ENCODE measurements around the gene ASTN1. TPM values are rescaled to one million over a fixed set of nuclear protein-coding genes. Genes with fewer than 3 reads are reported as not detected.

The ASTN1 gene
- total RNA-seq, 1 donor from 2014 or later, result 3.7 TPM

GRCh38 chr1:177008653-177009052, 155.9 kb downstream of the ASTN1 start:
- Histone ChIP-seq H3K27ac (ENCODE audit: low read depth, low read length) (no peak overlapping the region), H3K36me3 (ENCODE audit: control insufficient read depth in 3 of 3, insufficient read depth in 3 of 3, low read length in 3 of 3) (no peaks in the 10 kb centered on the region), H3K9me3 (ENCODE audit: control insufficient read depth in 3 of 3, low read length in 3 of 3) (no peaks in the 10 kb centered on the region), H3K4me1 (ENCODE audit: control insufficient read depth in 3 of 3, insufficient read depth in 3 of 3, low read length in 3 of 3) (no peaks in the 10 kb centered on the region), H3K9ac (ENCODE audit: low read depth in 1 of 3, low read length in 3 of 3) (no peak overlapping the region), H3K27me3 (ENCODE audit: control insufficient read depth in 3 of 3, insufficient read depth in 3 of 3, low read length in 3 of 3) (peaks cover 0 to 3% (median 0%) of the 10 kb centered on the region in 3 donors), H3K4me3 (ENCODE audit: low read length in 3 of 3) (no peak overlapping the region)

DNA sequence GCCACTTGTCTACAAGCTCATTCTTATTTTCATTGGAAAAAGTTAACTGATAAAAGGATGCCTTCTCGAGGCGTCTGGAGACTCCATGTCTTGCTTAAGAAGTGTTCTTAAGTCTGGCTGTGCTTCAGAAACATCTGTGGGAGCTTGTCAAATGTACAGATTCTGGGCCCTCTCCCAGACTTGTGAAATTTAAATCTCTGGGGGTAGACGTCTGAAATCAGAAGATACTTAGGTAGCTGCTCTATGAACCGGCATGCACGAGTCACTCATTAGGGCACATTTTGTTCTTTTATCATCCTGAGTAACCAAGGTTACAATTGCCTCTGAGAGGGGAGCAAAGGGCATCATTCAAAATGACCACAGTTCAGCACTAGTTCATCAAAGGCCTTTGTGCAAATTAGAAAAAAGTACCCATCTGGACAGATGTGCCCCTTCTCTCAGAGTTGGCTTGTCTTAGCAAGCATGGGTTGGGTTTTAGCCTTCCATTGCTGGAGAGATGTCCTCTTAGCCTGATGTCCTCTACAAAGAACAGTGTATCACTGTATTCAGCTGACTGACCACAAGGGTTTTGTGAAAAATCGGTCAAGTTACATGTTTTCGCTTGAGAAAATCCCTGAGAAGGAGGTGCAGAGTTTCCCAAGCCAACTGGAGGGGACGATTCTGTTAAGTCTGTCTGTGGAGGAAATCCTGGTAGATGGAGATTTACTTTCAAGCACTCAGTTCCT, 156.9 kb downstream of the ASTN1 start:
- Histone ChIP-seq H3K27ac (ENCODE audit: low read depth, low read length) (no peak overlapping the region), H3K27me3 (ENCODE audit: control insufficient read depth in 3 of 3, insufficient read depth in 3 of 3, low read length in 3 of 3) (peaks cover 0 to 3% (median 0%) of the 10 kb centered on the region in 3 donors), H3K4me3 (ENCODE audit: low read length in 3 of 3) (no peak overlapping the region), H3K9ac (ENCODE audit: low read depth in 1 of 3, low read length in 3 of 3) (no peak overlapping the region), H3K9me3 (ENCODE audit: control insufficient read depth in 3 of 3, low read length in 3 of 3) (no peaks in the 10 kb centered on the region), H3K4me1 (ENCODE audit: control insufficient read depth in 3 of 3, insufficient read depth in 3 of 3, low read length in 3 of 3) (no peaks in the 10 kb centered on the region), H3K36me3 (ENCODE audit: control insufficient read depth in 3 of 3, insufficient read depth in 3 of 3, low read length in 3 of 3) (no peaks in the 10 kb centered on the region)

DNA sequence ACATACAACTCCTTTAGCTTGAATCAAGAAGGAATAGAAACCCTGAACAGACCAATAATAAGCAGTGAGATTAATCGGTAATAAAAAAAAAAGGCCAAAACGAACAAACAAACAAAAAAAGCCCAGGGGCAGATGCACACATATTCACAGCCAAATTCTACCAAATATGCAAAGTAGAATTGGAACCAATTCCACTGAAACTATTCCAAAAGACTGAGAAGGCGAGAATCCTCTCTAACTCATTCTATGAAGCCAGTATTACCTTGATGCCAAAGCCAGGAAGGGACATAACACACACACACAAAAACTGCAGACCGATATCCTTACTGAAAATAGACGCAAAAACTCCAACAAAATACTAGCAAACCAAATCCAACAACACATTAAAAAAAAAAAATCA, 161.6 kb downstream of the ASTN1 start:
- no peaks in the 10 kb centered on the region for H3K9me3 ChIP-seq (ENCODE audit: control insufficient read depth in 3 of 3, low read length in 3 of 3)
- no peak overlapping the region for H3K27ac ChIP-seq (ENCODE audit: low read depth, low read length)
- H3K4me1 ChIP-seq (ENCODE audit: control insufficient read depth in 3 of 3, insufficient read depth in 3 of 3, low read length in 3 of 3), result no peaks in the 10 kb centered on the region
- H3K9ac ChIP-seq (ENCODE audit: low read depth in 1 of 3, low read length in 3 of 3), result no peak overlapping the region
- H3K4me3 ChIP-seq (ENCODE audit: low read length in 3 of 3), result no peak overlapping the region
- H3K27me3 ChIP-seq (ENCODE audit: control insufficient read depth in 3 of 3, insufficient read depth in 3 of 3, low read length in 3 of 3), result peaks cover 0 to 3% (median 0%) of the 10 kb centered on the region in 3 donors
- H3K36me3 ChIP-seq (ENCODE audit: control insufficient read depth in 3 of 3, insufficient read depth in 3 of 3, low read length in 3 of 3), result no peaks in the 10 kb centered on the region

GRCh38 chr1:177001556-177001955, 163.0 kb downstream of the ASTN1 start:
- no peak overlapping the region for H3K9ac ChIP-seq (ENCODE audit: low read depth in 1 of 3, low read length in 3 of 3)
- H3K27ac ChIP-seq (ENCODE audit: low read depth, low read length), result no peak overlapping the region
- H3K27me3 ChIP-seq (ENCODE audit: control insufficient read depth in 3 of 3, insufficient read depth in 3 of 3, low read length in 3 of 3), result peaks cover 0 to 7% (median 0%) of the 10 kb centered on the region in 3 donors
- H3K36me3 ChIP-seq (ENCODE audit: control insufficient read depth in 3 of 3, insufficient read depth in 3 of 3, low read length in 3 of 3), result no peaks in the 10 kb centered on the region
- H3K9me3 ChIP-seq (ENCODE audit: control insufficient read depth in 3 of 3, low read length in 3 of 3), result no peaks in the 10 kb centered on the region
- H3K4me3 ChIP-seq (ENCODE audit: low read length in 3 of 3), result no peak overlapping the region
- H3K4me1 ChIP-seq (ENCODE audit: control insufficient read depth in 3 of 3, insufficient read depth in 3 of 3, low read length in 3 of 3), result no peaks in the 10 kb centered on the region

GRCh38 chr1:176998183-176998795, 166.2 kb downstream of the ASTN1 start:
- H3K27me3 ChIP-seq (ENCODE audit: control insufficient read depth in 3 of 3, insufficient read depth in 3 of 3, low read length in 3 of 3), result peaks cover 0 to 6% (median 0%) of the 10 kb centered on the region in 3 donors
- H3K9me3 ChIP-seq (ENCODE audit: control insufficient read depth in 3 of 3, low read length in 3 of 3), result no peaks in the 10 kb centered on the region
- H3K4me3 ChIP-seq (ENCODE audit: low read length in 3 of 3), result no peak overlapping the region

DNA sequence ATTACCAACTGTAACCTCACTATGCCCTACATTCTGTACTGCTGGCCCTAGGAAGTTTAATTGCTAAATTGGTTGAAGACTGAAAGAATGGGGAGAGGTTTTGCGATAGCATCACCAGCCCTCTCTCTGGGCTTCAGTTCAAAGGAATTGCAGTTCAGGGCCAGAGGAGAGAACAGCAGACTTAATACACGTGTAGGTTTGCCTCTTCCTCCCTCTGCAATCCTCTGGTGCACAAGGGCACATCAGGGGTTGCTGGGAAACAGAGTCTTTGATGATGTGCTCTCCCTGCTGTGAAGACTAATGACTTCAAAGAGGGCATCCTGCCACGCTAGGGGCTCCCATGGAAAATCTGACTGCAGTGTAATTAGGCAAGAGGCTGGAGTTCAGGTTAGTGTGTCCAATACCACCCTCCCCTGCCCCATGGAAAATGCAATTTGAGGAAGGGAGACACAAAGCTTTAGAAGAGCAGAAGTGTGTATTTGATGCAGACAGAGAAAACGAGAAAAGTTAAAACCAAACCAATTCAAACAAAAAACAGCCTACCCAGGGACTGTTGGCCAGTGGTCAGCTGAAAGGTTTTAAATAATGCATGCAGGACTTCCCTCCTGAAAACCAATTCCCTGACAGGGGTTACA, 167.9 kb downstream of the ASTN1 start:
- Histone ChIP-seq H3K9me3 (ENCODE audit: control insufficient read depth in 3 of 3, low read length in 3 of 3) (no peaks in the 10 kb centered on the region), H3K36me3 (ENCODE audit: control insufficient read depth in 3 of 3, insufficient read depth in 3 of 3, low read length in 3 of 3) (no peaks in the 10 kb centered on the region), H3K9ac (ENCODE audit: low read depth in 1 of 3, low read length in 3 of 3) (no peak overlapping the region), H3K27me3 (ENCODE audit: control insufficient read depth in 3 of 3, insufficient read depth in 3 of 3, low read length in 3 of 3) (peaks cover 0 to 6% (median 0%) of the 10 kb centered on the region in 3 donors), H3K27ac (ENCODE audit: low read depth, low read length) (no peak overlapping the region), H3K4me3 (ENCODE audit: low read length in 3 of 3) (no peak overlapping the region), H3K4me1 (ENCODE audit: control insufficient read depth in 3 of 3, insufficient read depth in 3 of 3, low read length in 3 of 3) (no peaks in the 10 kb centered on the region)

More at GRCh38 chr1:176998183-176998795, 166.2 kb downstream of the ASTN1 start:
- Histone ChIP-seq H3K9ac (ENCODE audit: low read depth in 1 of 3, low read length in 3 of 3) (no peak overlapping the region), H3K27ac (ENCODE audit: low read depth, low read length) (no peak overlapping the region), H3K4me1 (ENCODE audit: control insufficient read depth in 3 of 3, insufficient read depth in 3 of 3, low read length in 3 of 3) (no peaks in the 10 kb centered on the region), H3K36me3 (ENCODE audit: control insufficient read depth in 3 of 3, insufficient read depth in 3 of 3, low read length in 3 of 3) (no peaks in the 10 kb centered on the region)

GRCh38 chr1:176994931-176995596, 169.4 kb downstream of the ASTN1 start:
- H3K4me1 ChIP-seq (ENCODE audit: control insufficient read depth in 3 of 3, insufficient read depth in 3 of 3, low read length in 3 of 3), result no peaks in the 10 kb centered on the region
- H3K27ac ChIP-seq (ENCODE audit: low read depth, low read length), result no peak overlapping the region
- H3K27me3 ChIP-seq (ENCODE audit: control insufficient read depth in 3 of 3, insufficient read depth in 3 of 3, low read length in 3 of 3), result peaks cover 0 to 6% (median 0%) of the 10 kb centered on the region in 3 donors
- no peaks in the 10 kb centered on the region for H3K9me3 ChIP-seq (ENCODE audit: control insufficient read depth in 3 of 3, low read length in 3 of 3)
- H3K4me3 ChIP-seq (ENCODE audit: low read length in 3 of 3), result no peak overlapping the region
- H3K9ac ChIP-seq (ENCODE audit: low read depth in 1 of 3, low read length in 3 of 3), result no peak overlapping the region
- no peaks in the 10 kb centered on the region for H3K36me3 ChIP-seq (ENCODE audit: control insufficient read depth in 3 of 3, insufficient read depth in 3 of 3, low read length in 3 of 3)

DNA sequence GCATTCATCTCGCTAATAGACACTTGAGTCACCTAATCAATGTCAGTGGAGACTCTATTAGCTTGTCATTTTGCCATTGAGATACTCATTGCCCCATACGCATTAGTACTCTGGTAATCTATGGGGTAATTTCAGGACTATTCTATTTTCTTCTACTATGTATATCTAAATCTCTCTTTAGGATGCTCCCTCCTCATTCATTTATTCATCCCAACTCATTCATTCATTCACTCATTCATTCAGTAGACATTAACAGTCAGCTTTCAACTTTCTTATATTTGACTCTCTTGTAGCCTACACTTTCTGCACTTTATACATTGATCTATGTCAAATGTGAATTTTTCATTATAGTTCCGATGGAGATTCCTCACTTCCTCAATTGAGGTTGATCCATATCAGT, 170.9 kb downstream of the ASTN1 start:
- H3K4me1 ChIP-seq (ENCODE audit: control insufficient read depth in 3 of 3, insufficient read depth in 3 of 3, low read length in 3 of 3), result no peaks in the 10 kb centered on the region
- H3K9me3 ChIP-seq (ENCODE audit: control insufficient read depth in 3 of 3, low read length in 3 of 3), result no peaks in the 10 kb centered on the region
- no peak overlapping the region for H3K4me3 ChIP-seq (ENCODE audit: low read length in 3 of 3)
- H3K36me3 ChIP-seq (ENCODE audit: control insufficient read depth in 3 of 3, insufficient read depth in 3 of 3, low read length in 3 of 3), result no peaks in the 10 kb centered on the region
- peaks cover 0 to 6% (median 0%) of the 10 kb centered on the region in 3 donors for H3K27me3 ChIP-seq (ENCODE audit: control insufficient read depth in 3 of 3, insufficient read depth in 3 of 3, low read length in 3 of 3)
- H3K27ac ChIP-seq (ENCODE audit: low read depth, low read length), result no peak overlapping the region
- H3K9ac ChIP-seq (ENCODE audit: low read depth in 1 of 3, low read length in 3 of 3), result no peak overlapping the region

GRCh38 chr1:176989754-176990153, 174.8 kb downstream of the ASTN1 start:
- H3K36me3 ChIP-seq (ENCODE audit: control insufficient read depth in 3 of 3, insufficient read depth in 3 of 3, low read length in 3 of 3), result no peaks in the 10 kb centered on the region
- H3K27me3 ChIP-seq (ENCODE audit: control insufficient read depth in 3 of 3, insufficient read depth in 3 of 3, low read length in 3 of 3), result no peaks in the 10 kb centered on the region
- H3K9ac ChIP-seq (ENCODE audit: low read depth in 1 of 3, low read length in 3 of 3), result no peak overlapping the region
- H3K4me3 ChIP-seq (ENCODE audit: low read length in 3 of 3), result no peak overlapping the region
- no peak overlapping the region for H3K27ac ChIP-seq (ENCODE audit: low read depth, low read length)
- no peaks in the 10 kb centered on the region for H3K9me3 ChIP-seq (ENCODE audit: control insufficient read depth in 3 of 3, low read length in 3 of 3)
- H3K4me1 ChIP-seq (ENCODE audit: control insufficient read depth in 3 of 3, insufficient read depth in 3 of 3, low read length in 3 of 3), result no peaks in the 10 kb centered on the region
